ENCODE data around the gene TMEM163.

GRCh38 chr2:134446383-134447017 is 272.3 kb downstream of the TMEM163 start:
- TF ChIP-seq POLR2A (IDR thresholded peaks at IDR 0.05): no peak
- no peak for TF ChIP-seq CTCF (IDR thresholded peaks at IDR 0.05)
